Epithelial cell of esophagus (primary cell): ENCODE results near the gene GMPR2.
"Not testable (repeated sequence)": the region's sequence is repeated elsewhere in the genome, so short reads cannot be mapped to it uniquely, and the experiment has no call there.

Experiments used
- DNase-seq: peaks from one replicate; pipeline ENCODE4 v3.0.0; 2010; ENCODE audit warnings: low read depth
- H3K4me3 ChIP-seq: 2 replicates; pipeline ENCODE4 v1.5.1; 2011; ENCODE audit warnings: mild to moderate bottlenecking, low read length, control low read depth
- TF ChIP-seq, protein P1 (sequence below): IDR thresholded peaks from 2 replicates; pipeline ENCODE4 v1.5.1; 2011; ENCODE audit warnings: low read depth, mild to moderate bottlenecking, low read length, control low read depth, inconsistent platforms; ENCODE audit not compliant: insufficient read depth; ENCODE audit errors: missing control alignments

The GMPR2 gene

DNA sequence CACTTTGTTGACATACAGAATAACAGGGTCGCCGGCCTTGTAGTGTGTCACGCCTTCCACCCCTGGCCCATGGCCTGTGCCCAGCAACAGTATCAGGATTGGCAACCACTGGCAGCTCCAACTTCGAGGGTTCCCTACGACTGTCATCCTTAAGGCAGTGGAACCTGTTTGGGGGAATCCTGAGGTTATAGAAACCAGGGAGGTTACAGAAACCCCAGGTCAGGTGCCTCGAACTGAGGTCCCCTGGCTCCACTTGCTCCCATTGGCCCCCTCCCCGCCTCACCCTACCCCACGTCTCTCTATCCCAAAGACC, 37.9 kb upstream of the GMPR2 start:
- H3K4me3 ChIP-seq = peak overlapping the region; percentile 92
- DNase-seq = no peak
- TF ChIP-seq, protein P1, sequence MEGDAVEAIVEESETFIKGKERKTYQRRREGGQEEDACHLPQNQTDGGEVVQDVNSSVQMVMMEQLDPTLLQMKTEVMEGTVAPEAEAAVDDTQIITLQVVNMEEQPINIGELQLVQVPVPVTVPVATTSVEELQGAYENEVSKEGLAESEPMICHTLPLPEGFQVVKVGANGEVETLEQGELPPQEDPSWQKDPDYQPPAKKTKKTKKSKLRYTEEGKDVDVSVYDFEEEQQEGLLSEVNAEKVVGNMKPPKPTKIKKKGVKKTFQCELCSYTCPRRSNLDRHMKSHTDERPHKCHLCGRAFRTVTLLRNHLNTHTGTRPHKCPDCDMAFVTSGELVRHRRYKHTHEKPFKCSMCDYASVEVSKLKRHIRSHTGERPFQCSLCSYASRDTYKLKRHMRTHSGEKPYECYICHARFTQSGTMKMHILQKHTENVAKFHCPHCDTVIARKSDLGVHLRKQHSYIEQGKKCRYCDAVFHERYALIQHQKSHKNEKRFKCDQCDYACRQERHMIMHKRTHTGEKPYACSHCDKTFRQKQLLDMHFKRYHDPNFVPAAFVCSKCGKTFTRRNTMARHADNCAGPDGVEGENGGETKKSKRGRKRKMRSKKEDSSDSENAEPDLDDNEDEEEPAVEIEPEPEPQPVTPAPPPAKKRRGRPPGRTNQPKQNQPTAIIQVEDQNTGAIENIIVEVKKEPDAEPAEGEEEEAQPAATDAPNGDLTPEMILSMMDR = no peak

DNA sequence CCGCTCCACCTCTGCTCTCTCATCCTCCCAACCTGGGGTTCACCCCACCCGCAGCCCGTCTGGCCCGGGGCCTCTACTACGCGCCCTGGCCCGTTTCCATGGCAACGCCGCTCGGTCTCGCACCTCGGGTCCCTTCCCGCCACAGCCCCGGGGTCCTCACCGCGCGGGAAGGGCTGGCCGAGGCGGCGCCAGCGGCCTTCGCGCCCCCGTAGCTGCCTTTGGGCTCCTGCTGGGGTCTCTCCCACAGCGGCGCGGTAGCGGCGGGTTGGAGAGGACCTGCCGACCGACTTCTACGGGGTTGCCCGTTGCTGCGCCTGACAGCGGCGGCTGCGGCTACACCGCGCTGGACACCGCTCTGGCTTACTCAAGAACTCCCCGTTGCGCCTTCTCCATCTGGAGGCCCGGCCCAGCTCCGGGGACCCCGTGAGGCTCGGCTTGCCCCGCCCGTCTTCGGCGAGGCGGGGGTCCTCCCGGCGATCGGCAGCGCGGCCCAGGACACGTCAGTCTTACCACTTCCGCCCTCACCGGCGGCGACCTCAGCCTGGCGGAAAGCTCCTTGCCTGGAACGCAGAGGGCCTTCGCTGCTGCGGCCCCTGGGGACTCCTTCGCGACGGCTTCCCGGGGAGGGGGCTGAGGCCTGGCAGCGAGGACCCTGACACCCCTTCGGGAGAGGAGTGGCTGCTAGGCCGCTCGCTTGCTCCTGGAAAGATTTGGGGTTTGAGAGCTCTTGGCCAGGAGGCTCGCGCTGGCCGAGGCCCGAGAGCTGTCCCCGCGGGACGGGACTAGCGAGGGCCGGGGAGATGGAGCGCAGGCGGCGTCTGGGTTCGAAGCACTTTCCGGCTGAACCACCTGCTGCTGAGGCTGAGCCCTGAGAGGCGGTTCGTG, 37.3 kb upstream of the GMPR2 start, which contains the start of gene TM9SF1:
TM9SF1 (minus strand) TSS at position 256 of the 885 bp plus-strand sequence. CDS start 422 bp downstream, outside the sequence.
- peak; percentile 87 for DNase-seq
- TF ChIP-seq, protein P1 = no peak
- peak within 1 kb of the TSS; percentile 92 for H3K4me3 ChIP-seq

DNA sequence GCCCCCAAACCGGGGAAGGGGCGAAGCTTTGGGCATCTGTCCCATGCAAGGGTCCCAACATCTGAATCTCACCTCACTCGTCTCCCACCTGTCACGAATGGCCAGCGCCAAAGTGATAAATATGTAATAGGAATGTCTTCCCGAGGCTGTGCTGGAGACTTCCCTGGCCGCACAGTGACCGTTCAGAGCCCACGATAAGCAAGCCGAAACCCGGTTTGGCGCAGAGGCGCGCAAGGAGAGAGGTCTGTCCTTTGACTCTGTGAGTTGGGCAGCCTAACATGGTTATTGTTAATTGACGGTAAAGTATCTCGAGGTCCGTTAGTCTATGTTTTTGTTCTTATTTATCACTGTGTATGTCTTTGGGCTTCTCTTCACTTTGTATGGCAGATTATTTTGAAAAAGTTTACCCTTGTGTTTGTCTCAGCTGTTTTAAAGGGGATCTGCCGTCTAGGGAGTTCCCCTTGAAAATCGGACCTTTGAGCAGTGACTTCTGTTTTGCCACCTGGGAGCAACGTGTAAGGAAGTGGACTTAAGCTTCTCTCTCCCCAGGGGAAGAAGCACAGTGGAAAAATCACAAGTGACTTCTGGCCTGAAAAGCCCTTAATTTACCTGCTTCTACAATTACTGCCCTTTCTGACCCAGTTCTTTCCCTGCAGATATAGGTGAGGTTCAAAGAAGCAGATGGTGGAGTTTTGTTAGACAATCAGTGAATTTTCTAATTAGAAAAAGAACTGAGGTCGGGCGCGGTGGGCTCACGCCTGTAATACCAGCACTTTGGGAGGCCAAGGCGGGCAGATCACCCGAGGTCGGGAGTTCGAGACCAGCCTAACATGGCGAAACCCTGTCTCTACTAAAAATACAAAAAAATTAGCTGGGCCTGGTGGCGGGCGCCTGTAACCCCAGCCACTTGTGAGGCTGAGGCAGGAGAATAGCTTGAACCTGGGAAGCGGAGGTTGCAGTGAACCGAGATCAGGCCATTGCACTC, 36.4 kb upstream of the GMPR2 start:
- peak overlapping the region; percentile 92 for H3K4me3 ChIP-seq

DNA sequence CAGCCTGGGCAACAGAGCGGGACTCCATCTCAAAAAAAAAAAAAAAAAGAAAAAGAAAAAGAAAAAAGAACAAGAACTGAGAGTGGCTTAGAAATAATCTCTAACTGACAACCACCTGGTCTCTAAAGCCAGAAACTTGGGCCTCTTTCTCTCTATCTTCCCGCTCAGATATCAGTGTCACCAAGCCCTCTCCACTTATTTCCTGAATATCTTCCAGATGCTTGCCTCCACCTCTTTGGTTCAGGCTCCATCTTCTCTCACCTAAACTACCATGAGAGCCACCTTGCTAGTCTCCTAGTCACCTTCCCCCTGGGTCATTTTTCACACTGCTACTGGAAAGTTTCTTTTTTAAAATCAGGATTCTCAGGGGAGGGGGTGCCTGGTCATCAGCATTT, 35.7 kb upstream of the GMPR2 start:
- TF ChIP-seq, protein P1 = no peak
- DNase-seq = no peak
- H3K4me3 ChIP-seq = peak overlapping the region; percentile 7

More for the DNA sequence above, 36.4 kb upstream of the GMPR2 start:
- peak; percentile 20 for DNase-seq
- TF ChIP-seq, protein P1 = no peak

DNA sequence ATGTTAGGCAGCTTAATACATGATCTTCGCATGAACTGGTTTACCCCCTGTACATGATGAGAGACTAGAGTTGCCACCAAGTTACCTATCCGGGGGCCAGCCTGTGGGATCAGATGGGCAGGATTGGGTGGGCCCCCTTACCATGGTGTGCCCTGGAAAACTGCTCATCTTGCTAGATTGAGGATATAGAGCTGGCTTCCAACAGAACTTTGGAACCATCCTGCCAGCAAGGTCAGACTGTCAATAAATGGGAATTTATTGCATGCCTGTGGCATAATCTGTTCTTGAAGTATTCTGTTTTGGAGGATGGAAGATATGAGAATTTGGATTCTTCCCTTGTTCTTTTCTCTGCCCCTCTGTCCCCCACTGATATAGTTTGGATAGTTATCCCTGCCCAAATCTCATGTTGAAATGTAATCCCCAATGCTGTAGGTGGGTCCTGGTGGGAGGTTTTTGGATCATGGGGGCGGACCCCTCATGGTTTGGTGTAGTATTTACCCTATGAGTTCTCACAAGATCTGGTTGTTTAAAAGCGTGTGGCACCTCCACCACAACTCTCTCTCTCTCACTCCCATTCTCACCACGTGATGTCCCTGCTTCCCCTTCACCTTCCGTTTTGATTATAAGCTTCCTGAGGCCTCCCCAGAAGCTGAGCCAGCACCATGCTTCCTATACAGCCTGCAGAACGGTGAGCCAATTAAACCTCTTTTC, 33.8 kb upstream of the GMPR2 start:
- DNase-seq = no peak
- H3K4me3 ChIP-seq = no peak overlapping the region

DNA sequence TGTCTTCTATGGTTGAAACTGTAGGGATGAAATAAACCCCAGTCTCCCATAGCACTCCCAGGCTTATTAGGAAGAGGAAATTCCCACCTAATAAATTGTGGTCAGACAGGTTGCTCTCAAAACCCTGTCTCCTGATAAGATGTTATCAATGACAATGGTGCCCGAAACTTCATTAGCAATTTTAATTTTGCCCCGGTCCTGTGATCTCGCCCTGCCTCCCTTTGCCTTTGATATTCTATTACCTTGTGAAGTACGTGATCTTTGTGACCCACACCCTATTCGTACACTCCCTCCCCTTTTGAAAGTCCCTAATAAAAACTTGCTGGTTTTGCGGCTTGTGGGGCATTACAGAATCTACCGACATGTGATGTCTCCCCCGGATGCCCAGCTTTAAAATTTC, 30.2 kb upstream of the GMPR2 start:
- H3K4me3 ChIP-seq, DNase-seq: not testable (repeated sequence)

More for the DNA sequence above, 33.8 kb upstream of the GMPR2 start:
- TF ChIP-seq, protein P1 = no peak

DNA sequence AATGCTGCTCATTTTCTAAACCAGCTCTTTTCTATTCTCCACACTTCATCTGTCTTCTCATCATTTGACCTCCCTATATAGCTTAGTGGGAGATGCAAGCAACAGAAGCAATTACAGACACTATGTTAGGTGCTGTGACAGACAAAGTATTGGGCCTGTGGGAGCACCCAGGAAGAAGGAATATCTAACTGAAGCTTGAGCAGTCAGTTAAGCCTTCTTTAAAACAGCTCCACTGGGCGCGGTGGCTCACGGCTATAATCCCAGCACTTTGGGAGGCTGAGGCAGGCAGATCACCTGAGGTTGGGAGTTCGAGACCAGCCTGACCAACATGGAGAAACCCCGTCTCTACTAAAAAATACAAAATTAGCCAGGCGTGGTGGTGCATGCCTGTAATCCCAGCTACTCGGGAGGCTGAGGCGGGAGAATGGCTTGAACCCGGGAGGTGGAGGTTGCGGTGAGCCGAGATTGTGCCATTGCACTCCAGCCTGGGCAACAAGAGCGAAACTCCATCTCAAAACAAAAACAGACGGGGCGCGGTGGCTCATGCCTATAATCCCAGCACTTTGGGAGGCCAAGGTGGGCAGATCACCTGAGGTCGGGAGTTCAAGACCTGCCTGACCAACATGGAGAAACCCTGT, 29.4 kb upstream of the GMPR2 start:
- H3K4me3 ChIP-seq, DNase-seq: not testable (repeated sequence)
